GM12891 (cell line): ENCODE results near the gene INPP4A.

ENCODE experiments used
- DNase-seq: peaks from one replicate; pipeline ENCODE4 v3.0.0; 2011; ENCODE audit warnings: low spot score; ENCODE audit not compliant: insufficient read length
- FAIRE-seq: peaks from 2 replicates; lab custom pipeline; 2011; peaks lifted over from hg19 to GRCh38; lab: Jason Lieb, UNC
- PAX5 ChIP-seq: IDR thresholded peaks from 2 replicates; pipeline ENCODE4 v1.6.1; 2011; ENCODE audit warnings: low read length, moderate library complexity, mild to moderate bottlenecking; ENCODE audit not compliant: insufficient read depth, severe bottlenecking
- POLR2A ChIP-seq: IDR thresholded peaks from 2 replicates; pipeline ENCODE4 v1.6.1; 2011; ENCODE audit warnings: low read depth, low read length, control low read depth
- POLR2AphosphoS5 ChIP-seq: IDR thresholded peaks from 2 replicates; pipeline ENCODE4 v1.6.1; 2011; ENCODE audit warnings: low read depth, low read length, control low read depth
- POU2F2 ChIP-seq: IDR thresholded peaks from 2 replicates; pipeline ENCODE4 v1.6.1; 2011; ENCODE audit warnings: low read depth, mild to moderate bottlenecking, control low read depth, low read length, moderate library complexity
- SPI1 ChIP-seq: IDR thresholded peaks from 2 replicates; pipeline ENCODE4 v1.6.1; 2011; ENCODE audit warnings: low read depth, low read length, control low read depth
- TAF1 ChIP-seq: IDR thresholded peaks from 2 replicates; pipeline ENCODE4 v1.6.1; 2011; ENCODE audit warnings: low read depth, low read length, control low read depth

INPP4A gene

GRCh38 chr2:98489486-98489885 is 44.8 kb downstream of the INPP4A start:
- no peak for TF ChIP-seq TAF1
- TF ChIP-seq POLR2A: no peak
- no peak for TF ChIP-seq POU2F2
- TF ChIP-seq PAX5: no peak
- TF ChIP-seq SPI1: no peak
- TF ChIP-seq POLR2AphosphoS5: no peak
- DNase-seq: no peak
- FAIRE-seq: no peak

- TF ChIP-seq POLR2AphosphoS5 (no peak), SPI1 (no peak), POU2F2 (no peak), TAF1 (no peak), POLR2A (no peak), PAX5 (no peak)
- FAIRE-seq (no peak), DNase-seq (no peak)
Measured at GRCh38 chr2:98489971-98490962, 45.6 kb downstream of the INPP4A start.

- peak; percentile 71 for TF ChIP-seq SPI1
- no peak for TF ChIP-seq TAF1
- TF ChIP-seq POLR2AphosphoS5: no peak
- DNase-seq: no peak
- no peak for FAIRE-seq
Measured at GRCh38 chr2:98492441-98492840, 47.8 kb downstream of the INPP4A start.

DNA sequence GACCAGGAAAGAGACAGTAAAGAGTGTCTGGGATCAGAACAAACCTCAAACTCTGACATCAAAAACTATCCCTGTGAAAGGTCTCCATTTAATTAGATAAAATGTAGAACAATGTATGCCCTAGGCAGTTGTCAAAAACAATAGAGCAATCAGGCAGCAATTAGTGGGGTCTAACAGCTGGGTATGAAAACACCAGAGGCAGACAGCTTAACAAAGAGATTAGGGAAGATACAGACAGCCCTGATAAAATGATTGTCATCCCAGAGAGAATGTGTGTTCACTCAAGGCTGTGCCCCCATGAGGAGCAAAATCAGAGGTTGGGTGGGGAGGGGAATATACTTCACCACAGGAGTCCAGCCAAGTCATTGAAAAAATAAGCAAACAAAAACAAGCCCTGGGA is 50.0 kb downstream of the INPP4A start:
- no peak for TF ChIP-seq PAX5
- TF ChIP-seq TAF1: no peak
- no peak for TF ChIP-seq SPI1
- TF ChIP-seq POLR2A: no peak
- TF ChIP-seq POLR2AphosphoS5: no peak
- TF ChIP-seq POU2F2: no peak
- DNase-seq (no peak), FAIRE-seq (no peak)

GRCh38 chr2:98496750-98497493 is 52.3 kb downstream of the INPP4A start:
- FAIRE-seq (no peak), DNase-seq (no peak)
- TF ChIP-seq POLR2AphosphoS5: no peak
- no peak for TF ChIP-seq PAX5
- no peak for TF ChIP-seq SPI1
- TF ChIP-seq TAF1: no peak
- no peak for TF ChIP-seq POU2F2
- no peak for TF ChIP-seq POLR2A

GRCh38 chr2:98498703-98499440 is 54.2 kb downstream of the INPP4A start:
- no peak for TF ChIP-seq POLR2AphosphoS5
- TF ChIP-seq PAX5: no peak
- no peak for TF ChIP-seq POLR2A
- TF ChIP-seq SPI1: no peak
- no peak for TF ChIP-seq POU2F2
- TF ChIP-seq TAF1: no peak
- no peak for FAIRE-seq
- DNase-seq: no peak

DNA sequence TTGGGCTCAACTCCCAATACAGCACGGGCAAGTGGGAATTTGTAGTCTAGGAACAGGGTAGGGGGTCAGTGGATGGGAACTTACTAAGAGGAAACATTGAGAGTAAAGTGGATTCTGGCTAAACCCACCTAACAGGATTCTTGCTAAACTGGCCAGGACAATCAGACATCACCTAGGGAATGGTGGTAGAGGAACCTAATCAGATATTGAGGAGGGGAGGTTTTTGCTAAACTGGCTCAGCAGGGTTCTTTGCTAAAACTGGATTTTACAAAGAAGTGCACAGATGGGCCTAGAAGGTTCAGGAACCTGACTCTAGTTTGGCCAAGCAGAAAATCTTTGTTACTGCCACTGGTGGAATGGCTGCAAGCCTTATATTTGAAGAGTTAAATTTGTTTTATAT is 55.9 kb downstream of the INPP4A start:
- no peak for TF ChIP-seq POLR2A
- no peak for TF ChIP-seq POU2F2
- TF ChIP-seq SPI1: no peak
- no peak for TF ChIP-seq PAX5
- no peak for TF ChIP-seq POLR2AphosphoS5
- no peak for TF ChIP-seq TAF1
- FAIRE-seq (no peak), DNase-seq (no peak)

- FAIRE-seq (no peak), DNase-seq (no peak)
- TF ChIP-seq TAF1 (no peak), SPI1 (no peak), PAX5 (no peak), POU2F2 (no peak), POLR2A (no peak; the same call in 1 of the 2 replicates)
Measured at GRCh38 chr2:98501223-98501622, 56.6 kb downstream of the INPP4A start.

- no peak for DNase-seq
- TF ChIP-seq POLR2AphosphoS5: no peak
- TF ChIP-seq SPI1: no peak
- TF ChIP-seq POU2F2: no peak
- TF ChIP-seq POLR2A: no peak
- no peak for TF ChIP-seq TAF1
- TF ChIP-seq PAX5: no peak
Measured at GRCh38 chr2:98501876-98502275, 57.2 kb downstream of the INPP4A start.

More at GRCh38 chr2:98501876-98502275, 57.2 kb downstream of the INPP4A start:
- FAIRE-seq: no peak
